ENCODE measurements around the gene FAM229A.
"Not testable (repeated sequence)": the region's sequence is repeated elsewhere in the genome, so short reads cannot be mapped to it uniquely, and the experiment has no call there.

FAM229A gene, protein sequence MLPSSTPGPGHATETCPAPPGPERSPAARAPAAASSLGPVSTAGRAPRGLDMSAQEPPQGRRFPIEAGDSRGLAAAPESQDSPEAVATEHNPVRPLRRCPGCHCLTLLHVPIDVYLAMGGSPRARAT

GRCh38 chr1:32362474-32363313 is at the start of gene FAM229A, which contains the start of gene TSSK3:
Gene FAM229A (minus strand): TSS chr1:32362485. CDS start chr1:32362091, 394 bp downstream.
Gene TSSK3 (plus strand): TSS chr1:32362539. CDS start chr1:32362702, 163 bp downstream.
- no peak for FAIRE-seq
- DNase-seq (ENCODE audit: insufficient read length, low spot score) = no peak

DNA sequence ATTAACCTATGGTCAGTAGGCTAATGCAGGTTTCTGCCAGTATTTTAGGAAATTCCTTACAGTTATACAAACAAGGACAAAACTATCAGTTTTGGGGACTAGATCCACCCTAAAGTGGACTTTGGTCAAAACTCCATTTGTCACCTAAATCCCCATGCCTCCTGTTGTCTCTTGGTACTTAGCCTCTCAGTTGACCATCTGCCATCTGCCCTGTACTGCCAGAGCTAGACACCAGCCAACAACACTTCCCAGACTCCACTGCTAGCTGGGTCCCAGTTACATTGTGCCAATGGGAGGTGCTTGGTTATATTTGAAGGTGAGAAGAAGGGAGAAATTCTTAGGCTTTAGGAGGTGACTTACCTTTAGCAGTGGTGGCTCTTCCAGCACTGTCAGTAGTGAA is 49.0 kb upstream of the FAM229A start:
- no peak for FAIRE-seq
- no peak for TF ChIP-seq POLR2A (IDR thresholded peaks at IDR 0.05; ENCODE audit: low read depth, low read length)

More at GRCh38 chr1:32362474-32363313, at the start of gene FAM229A, which contains the start of gene TSSK3:
- no peak for TF ChIP-seq POLR2A (IDR thresholded peaks at IDR 0.05; ENCODE audit: low read depth, low read length)

DNA sequence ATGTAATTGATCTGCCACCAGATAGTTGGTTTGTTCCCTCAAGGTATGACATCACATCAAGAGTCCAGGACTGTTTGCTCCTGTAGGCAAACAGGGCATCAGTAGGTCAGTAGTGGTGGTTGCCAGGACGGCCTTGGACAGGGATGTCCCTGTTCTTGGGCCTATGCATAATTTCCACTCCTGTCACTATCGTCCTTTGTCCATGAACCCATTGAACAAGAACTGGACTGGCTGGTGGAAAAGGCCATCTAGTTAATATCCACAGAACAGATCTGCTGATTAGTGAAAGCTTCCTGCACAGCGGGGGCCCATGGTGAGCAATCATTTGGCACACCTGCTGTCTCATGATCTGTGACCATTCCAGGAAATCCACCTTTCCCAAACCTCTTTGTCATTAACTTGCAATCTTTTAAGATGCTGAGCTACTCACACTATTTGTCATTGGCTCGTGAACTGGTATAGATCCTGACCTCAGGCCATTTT is 44.4 kb upstream of the FAM229A start:
- FAIRE-seq (no peak), DNase-seq (ENCODE audit: insufficient read length, low spot score) (peak; percentile 9)
- TF ChIP-seq POLR2A (IDR thresholded peaks at IDR 0.05; ENCODE audit: low read depth, low read length) = no peak

More for the DNA sequence above, 49.0 kb upstream of the FAM229A start:
- DNase-seq (ENCODE audit: insufficient read length, low spot score) = no peak

DNA sequence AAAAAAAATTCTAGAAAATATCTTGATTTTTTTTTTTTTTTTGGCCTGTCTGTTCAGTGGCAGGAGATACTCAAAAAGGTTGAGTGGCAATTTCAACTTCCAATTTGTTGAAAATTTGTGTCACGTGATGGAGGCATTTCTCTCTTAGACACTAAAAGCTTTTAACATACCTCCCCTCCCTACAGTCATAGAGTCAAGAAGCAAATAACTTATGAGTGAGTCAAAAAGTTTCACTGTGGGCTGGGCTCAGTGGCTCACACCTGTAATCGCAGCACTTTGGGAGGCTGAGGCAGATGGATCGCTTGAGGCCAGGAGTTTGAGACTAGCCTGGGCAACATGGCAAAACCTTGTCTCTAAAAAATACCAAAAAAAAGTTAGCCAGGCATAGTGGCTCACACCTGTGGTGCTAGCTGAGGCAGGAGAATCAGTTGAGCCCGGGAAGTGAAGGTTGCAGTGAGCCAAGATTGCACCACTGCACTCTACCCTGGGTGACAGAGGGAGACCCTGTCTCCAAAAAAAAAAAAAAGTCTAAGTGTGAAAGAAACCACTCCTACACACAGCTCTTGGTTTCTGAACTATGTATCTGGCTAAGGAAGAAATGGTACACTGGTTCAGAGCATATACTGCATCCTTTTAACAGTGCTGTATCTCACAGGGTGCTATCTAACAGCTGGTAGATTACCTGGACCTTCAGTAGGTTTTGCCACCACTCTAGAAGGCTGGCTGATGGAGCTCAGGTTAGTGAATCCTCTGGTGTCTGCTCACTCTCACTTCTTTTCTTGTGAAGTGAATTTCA is 43.6 kb upstream of the FAM229A start:
- FAIRE-seq (no peak), DNase-seq (ENCODE audit: insufficient read length, low spot score) (no peak)
- no peak for TF ChIP-seq POLR2A (IDR thresholded peaks at IDR 0.05; ENCODE audit: low read depth, low read length)

DNA sequence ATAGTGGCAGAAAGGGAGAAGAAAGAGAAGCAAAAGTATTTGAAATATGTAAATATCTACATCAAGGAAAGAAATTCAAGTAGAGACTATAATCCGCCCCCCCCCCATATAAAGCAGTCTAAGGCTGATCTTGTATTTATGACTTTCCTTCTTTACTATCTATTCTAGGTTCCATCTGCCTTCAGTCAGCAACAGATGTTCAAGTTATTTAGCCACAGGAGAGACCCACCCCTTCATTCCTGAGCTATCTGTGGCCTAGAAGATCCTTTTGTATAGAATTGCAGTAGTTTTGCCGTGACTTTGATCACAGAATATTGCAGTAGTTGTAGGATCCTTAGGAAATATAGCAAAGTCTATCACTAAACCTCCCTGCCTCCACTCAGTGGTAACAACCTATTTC is 42.7 kb upstream of the FAM229A start:
- no peak for DNase-seq (ENCODE audit: insufficient read length, low spot score)
- FAIRE-seq = no peak
- TF ChIP-seq POLR2A (IDR thresholded peaks at IDR 0.05; ENCODE audit: low read depth, low read length) = no peak

DNA sequence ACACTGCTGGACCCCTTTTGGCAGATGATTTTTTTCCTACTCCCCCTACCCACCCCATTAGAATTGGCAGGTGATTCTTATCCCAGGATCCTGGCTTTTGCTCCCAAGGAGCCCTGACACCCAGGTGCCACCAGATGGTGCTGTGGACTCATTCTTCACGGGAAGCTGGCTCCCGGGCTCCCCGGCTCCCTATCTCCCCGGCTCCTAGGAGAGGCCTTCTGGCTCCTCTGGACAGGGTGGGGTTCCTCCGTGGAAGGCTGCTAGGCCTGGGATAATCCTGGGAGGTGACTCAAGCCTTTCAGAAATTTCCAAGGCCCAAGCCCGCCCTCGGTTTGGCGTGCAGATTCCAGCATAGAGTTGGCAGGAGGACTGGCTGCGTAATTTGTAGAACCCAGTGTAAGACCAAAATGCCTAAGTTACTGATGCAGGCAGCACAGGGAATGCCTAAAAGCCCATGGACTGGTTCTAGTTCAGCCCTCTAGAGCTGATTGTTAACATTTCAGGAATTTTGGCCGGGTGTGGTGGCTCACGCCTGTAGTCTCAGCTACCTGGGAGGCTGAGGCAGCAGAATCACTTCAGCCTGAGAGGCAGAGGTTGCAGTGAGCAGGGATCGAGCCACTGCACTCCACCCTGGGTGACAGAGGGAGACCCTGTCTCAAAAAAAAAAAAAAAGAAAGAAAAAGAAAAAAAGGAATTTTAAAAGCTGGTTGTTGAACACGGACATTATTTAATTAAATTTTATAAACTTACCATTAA is 38.8 kb upstream of the FAM229A start:
- no peak for FAIRE-seq
- peak; percentile 82 for DNase-seq (ENCODE audit: insufficient read length, low spot score)
- TF ChIP-seq POLR2A (IDR thresholded peaks at IDR 0.05; ENCODE audit: low read depth, low read length) = no peak

DNA sequence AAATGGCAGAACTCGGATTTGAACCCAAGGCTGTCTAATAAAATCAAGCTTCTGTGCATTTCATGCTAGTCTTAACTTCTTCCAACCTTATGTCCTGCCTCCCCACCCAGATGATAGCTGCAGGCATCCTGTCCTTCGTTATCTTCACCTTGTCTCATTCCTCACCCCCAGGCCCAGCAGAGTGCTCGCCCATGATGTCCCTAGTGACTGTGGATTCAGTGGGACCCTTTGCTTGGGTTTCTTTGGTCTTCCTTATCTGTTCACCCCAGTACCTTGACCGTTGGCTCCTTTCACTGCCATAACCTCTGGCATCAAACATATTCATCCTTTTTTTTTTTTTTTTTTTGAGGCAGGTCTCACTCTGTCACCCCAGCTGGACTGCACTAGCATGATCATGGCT is 37.6 kb upstream of the FAM229A start:
- no peak for DNase-seq (ENCODE audit: insufficient read length, low spot score)

DNA sequence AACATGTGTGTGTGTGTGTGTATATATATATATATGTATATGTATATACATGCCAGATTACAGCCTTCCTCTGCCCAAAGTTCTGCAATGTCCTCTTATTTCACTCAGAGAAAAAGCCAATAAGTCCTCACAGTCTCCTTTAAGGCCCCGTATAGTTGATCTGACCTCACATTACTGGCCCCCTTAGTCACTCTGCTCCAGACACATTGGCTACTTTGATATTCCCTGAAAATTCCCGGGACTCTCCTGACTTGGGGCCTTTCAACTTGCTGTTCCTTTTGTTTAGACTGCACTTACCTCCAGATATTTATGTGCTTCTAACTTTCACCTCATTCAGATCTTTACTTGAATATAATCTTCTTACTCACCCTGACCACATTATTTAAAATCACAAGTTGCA is 36.1 kb upstream of the FAM229A start:
- TF ChIP-seq POLR2A (IDR thresholded peaks at IDR 0.05; ENCODE audit: low read depth, low read length) = no peak
- FAIRE-seq = no peak
- no peak for DNase-seq (ENCODE audit: insufficient read length, low spot score)

More for the DNA sequence above, 37.6 kb upstream of the FAM229A start:
- FAIRE-seq = no peak
- no peak for TF ChIP-seq POLR2A (IDR thresholded peaks at IDR 0.05; ENCODE audit: low read depth, low read length)

DNA sequence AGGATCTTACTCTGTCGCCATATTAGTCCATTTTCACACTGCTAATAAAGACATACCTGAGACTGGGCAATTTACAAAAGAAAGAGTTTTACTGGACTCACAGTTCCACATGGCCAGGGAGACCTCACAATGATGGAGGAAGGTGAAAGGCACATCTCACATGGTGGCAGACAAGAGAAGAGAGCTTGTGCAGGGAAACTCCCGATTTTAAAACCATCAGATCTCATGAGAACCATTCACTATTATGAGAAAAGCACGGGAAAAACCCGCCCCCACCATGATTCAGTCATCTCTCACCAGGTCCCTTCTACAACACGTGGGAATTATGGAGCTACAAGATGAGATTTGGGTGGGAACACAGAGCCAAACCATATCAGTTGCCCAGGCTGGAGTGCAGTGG is 34.2 kb upstream of the FAM229A start:
- FAIRE-seq; DNase-seq (ENCODE audit: insufficient read length, low spot score): not testable (repeated sequence)

DNA sequence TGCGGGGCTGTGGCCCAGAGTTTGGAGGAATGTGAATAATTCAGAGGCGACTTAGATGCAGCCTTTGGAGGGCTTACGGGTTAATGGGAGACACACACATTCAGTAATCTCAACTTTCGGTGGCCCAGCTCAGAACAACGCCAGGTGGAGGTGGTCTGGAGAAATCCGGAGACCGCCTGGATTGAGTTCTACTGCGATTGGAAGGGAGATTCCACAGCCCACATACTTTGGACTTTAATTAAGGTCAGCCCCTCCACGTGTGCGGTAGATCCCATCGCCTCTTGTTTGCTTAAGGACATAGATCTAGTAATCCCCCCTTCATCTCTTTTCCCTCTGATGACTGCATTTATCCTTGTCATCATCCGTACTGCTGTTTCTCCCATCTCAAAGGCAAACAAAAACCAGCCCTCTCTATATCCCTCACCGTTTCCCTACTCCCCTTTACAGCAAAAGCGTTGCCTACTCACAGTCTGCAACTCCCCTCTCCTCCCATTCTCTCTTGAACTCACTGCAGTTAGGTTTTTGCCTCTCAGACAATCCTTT is 32.7 kb upstream of the FAM229A start:
- DNase-seq (ENCODE audit: insufficient read length, low spot score) = no peak
- TF ChIP-seq POLR2A (IDR thresholded peaks at IDR 0.05; ENCODE audit: low read depth, low read length) = no peak
- no peak for FAIRE-seq

DNA sequence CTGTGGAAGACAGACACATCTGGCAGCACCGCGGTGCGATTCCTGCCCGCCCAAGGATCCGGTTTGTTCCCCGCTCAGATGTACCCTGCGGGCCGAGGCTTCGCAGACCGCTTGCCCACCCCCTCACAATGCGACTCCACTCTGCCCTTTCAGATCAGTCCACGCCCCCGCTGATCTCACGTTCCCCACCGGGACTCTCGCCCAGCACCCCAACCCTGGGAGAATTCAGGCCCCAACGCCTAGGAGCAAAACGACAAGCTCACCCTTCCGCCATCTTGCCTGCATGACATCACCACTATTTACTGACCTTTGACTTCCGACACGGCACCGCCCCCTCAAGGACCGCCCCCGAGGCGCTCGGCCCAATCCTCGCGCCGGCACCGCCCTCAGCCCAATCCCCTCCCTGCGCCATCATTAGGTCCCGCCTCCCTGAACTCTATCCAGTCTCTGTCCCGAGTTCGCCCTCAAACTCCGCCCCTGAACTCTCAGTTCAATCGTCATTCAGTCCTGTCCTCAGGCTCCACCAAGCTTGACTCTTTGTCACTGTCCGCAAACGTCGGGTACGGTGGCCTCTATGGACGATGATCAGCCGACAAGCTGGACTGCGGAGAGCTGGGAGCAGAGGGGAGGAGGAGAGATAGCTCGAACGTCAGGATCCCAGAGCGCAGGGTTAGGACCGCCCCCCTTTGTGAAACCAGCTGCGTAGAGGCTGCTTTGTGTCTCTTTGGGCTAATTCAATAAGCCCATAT is 32.0 kb upstream of the FAM229A start, which contains the start of gene BSDC1:
TSS of gene BSDC1 (minus strand) at position 301 of the 749 bp plus-strand sequence. CDS start at position 274, 27 bp downstream.
- peak; percentile 87 for DNase-seq (ENCODE audit: insufficient read length, low spot score)

GRCh38 chr1:32393832-32394140 is 31.5 kb upstream of the FAM229A start:
- DNase-seq (ENCODE audit: insufficient read length, low spot score) (no peak), FAIRE-seq (no peak)
- TF ChIP-seq POLR2A (IDR thresholded peaks at IDR 0.05; ENCODE audit: low read depth, low read length) = no peak

More for the DNA sequence above, 32.0 kb upstream of the FAM229A start, which contains the start of gene BSDC1:
- FAIRE-seq = peak; percentile 77
- peak; percentile 67 for TF ChIP-seq POLR2A (IDR thresholded peaks at IDR 0.05; ENCODE audit: low read depth, low read length)

All from H54 (cell line).